ENCODE results near the gene TPH1.

TPH1 gene

DNA sequence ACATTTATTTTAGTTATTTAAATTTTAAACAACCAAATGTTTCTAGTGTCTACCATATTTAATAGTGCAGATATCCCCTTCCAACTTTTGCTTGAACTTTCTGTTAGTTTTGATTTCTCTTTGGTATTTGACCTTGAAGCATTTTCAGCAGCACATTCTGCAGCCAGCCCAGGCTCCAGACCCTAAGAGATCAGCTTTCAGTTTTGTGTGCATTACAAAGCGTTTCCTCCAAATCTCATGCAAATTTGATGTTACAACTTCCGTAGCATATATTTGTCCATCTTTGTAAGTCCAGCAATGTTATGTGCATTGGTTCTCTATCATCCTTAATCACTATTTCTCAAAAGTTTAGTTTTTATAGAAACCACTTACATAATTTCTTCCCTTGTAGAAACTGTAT is 18.6 kb downstream of the TPH1 start:
- no peaks in the 10 kb centered on the region for H3K9me3 ChIP-seq (ENCODE audit: insufficient read depth, low read length)
- no peaks in the 10 kb centered on the region for H4K20me1 ChIP-seq (ENCODE audit: insufficient read depth, low read length)
- no peaks in the 10 kb centered on the region for H3K27me3 ChIP-seq (ENCODE audit: low read depth, low read length)
- TF ChIP-seq, protein P1, sequence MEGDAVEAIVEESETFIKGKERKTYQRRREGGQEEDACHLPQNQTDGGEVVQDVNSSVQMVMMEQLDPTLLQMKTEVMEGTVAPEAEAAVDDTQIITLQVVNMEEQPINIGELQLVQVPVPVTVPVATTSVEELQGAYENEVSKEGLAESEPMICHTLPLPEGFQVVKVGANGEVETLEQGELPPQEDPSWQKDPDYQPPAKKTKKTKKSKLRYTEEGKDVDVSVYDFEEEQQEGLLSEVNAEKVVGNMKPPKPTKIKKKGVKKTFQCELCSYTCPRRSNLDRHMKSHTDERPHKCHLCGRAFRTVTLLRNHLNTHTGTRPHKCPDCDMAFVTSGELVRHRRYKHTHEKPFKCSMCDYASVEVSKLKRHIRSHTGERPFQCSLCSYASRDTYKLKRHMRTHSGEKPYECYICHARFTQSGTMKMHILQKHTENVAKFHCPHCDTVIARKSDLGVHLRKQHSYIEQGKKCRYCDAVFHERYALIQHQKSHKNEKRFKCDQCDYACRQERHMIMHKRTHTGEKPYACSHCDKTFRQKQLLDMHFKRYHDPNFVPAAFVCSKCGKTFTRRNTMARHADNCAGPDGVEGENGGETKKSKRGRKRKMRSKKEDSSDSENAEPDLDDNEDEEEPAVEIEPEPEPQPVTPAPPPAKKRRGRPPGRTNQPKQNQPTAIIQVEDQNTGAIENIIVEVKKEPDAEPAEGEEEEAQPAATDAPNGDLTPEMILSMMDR (IDR thresholded peaks at IDR 0.05; ENCODE audit: low read depth, low read length): no peak
- no peak for TF ChIP-seq EZH2phosphoT487 (IDR thresholded peaks at IDR 0.05; ENCODE audit: low read depth)
- H3K9ac ChIP-seq (ENCODE audit: low read length): no peak overlapping the region
- no peak overlapping the region for H3K27ac ChIP-seq (ENCODE audit: low read length)
- no peak overlapping the region for H3K4me3 ChIP-seq (ENCODE audit: low read length)
- H3K79me2 ChIP-seq (ENCODE audit: low read length): no peaks in the 10 kb centered on the region
- H3K4me1 ChIP-seq (ENCODE audit: low read length): no peaks in the 10 kb centered on the region
- H2AFZ ChIP-seq (ENCODE audit: low read depth, low read length): no peak overlapping the region
- no peak overlapping the region for H3K4me2 ChIP-seq (ENCODE audit: low read length)
- H3K36me3 ChIP-seq (replicated peaks; ENCODE audit: low read depth, low read length): no peaks in the 10 kb centered on the region

DNA sequence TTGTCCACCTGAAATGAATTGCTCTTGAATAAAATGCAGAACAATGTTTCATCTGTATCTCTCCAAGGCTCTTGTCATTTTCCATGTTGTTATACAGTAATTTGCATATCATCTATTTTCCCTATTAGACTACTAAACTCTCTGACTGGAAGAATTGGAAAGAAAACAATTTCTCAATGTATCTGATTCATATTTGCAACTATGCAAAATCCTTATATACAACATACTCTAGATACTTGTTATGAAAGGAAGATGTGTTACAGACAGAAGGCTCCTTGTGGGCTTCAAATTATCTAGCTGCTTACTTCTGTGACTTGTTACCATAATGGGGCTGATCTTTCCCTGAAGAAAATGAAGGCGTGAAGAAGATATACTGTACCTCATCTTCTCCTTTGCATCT is 23.6 kb downstream of the TPH1 start:
- Histone ChIP-seq H3K9me3 (ENCODE audit: insufficient read depth, low read length) (no peaks in the 10 kb centered on the region), H3K36me3 (replicated peaks; ENCODE audit: low read depth, low read length) (no peaks in the 10 kb centered on the region), H2AFZ (ENCODE audit: low read depth, low read length) (no peak overlapping the region), H3K27me3 (ENCODE audit: low read depth, low read length) (no peaks in the 10 kb centered on the region), H3K4me2 (ENCODE audit: low read length) (no peak overlapping the region), H3K4me3 (ENCODE audit: low read length) (no peak overlapping the region), H3K9ac (ENCODE audit: low read length) (no peak overlapping the region), H3K27ac (ENCODE audit: low read length) (no peak overlapping the region), H3K79me2 (ENCODE audit: low read length) (no peaks in the 10 kb centered on the region), H4K20me1 (ENCODE audit: insufficient read depth, low read length) (no peaks in the 10 kb centered on the region), H3K4me1 (ENCODE audit: low read length) (no peaks in the 10 kb centered on the region)
- no peak for TF ChIP-seq EZH2phosphoT487 (IDR thresholded peaks at IDR 0.05; ENCODE audit: low read depth)
- TF ChIP-seq, protein P1 (IDR thresholded peaks at IDR 0.05; ENCODE audit: low read depth, low read length): no peak

DNA sequence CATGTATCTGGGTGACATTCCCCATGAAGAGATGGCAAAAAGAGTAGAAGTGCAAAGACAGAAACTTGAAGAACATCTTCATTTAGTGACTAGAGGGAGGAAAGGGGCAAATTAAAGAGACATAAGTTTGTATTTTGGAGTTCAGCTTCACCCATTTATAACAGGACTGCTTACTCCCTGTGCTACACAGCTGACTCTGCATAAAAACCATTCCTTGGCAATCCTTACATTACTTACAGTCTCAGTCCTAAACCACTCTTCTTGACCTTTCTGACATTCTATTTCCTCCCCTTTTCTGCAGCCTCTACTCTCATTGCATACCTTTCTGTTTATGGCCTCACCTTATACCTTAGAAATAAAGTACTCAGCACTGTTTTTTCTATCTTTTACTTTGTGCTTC is 26.4 kb downstream of the TPH1 start:
- Histone ChIP-seq H3K4me3 (ENCODE audit: low read length) (no peak overlapping the region), H3K9me3 (ENCODE audit: insufficient read depth, low read length) (no peaks in the 10 kb centered on the region), H4K20me1 (ENCODE audit: insufficient read depth, low read length) (no peaks in the 10 kb centered on the region), H3K4me2 (ENCODE audit: low read length) (no peak overlapping the region), H3K27me3 (ENCODE audit: low read depth, low read length) (no peaks in the 10 kb centered on the region), H3K36me3 (replicated peaks; ENCODE audit: low read depth, low read length) (no peaks in the 10 kb centered on the region), H3K79me2 (ENCODE audit: low read length) (no peaks in the 10 kb centered on the region), H3K4me1 (ENCODE audit: low read length) (no peaks in the 10 kb centered on the region), H3K9ac (ENCODE audit: low read length) (no peak overlapping the region), H3K27ac (ENCODE audit: low read length) (no peak overlapping the region), H2AFZ (ENCODE audit: low read depth, low read length) (no peak overlapping the region)
- TF ChIP-seq EZH2phosphoT487 (IDR thresholded peaks at IDR 0.05; ENCODE audit: low read depth): no peak

DNA sequence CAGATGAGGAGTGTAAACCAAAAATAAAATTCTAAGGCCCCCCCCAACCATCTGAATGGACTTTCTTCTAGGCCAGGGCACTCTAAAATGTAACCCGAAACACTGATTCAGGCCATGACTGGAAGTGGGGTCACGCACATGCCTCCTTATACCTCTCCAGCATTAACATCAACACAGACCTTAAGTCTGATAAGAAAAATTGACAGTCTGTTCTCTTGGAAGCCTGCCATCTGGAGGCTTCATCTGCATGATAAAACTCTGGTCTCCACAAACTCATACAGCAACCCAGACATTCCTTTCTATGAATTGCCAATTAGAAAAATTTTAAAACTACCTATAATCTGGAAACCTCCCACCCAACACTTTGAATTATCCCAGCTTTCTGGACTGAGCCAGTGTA is 29.3 kb downstream of the TPH1 start:
- Histone ChIP-seq H4K20me1 (ENCODE audit: insufficient read depth, low read length) (no peaks in the 10 kb centered on the region), H3K27ac (ENCODE audit: low read length) (no peak overlapping the region), H3K4me1 (ENCODE audit: low read length) (peaks cover 12% of the 10 kb centered on the region)

More for the DNA sequence above, 29.3 kb downstream of the TPH1 start:
- TF ChIP-seq EZH2phosphoT487 (IDR thresholded peaks at IDR 0.05; ENCODE audit: low read depth): no peak
- TF ChIP-seq, protein P1 (IDR thresholded peaks at IDR 0.05; ENCODE audit: low read depth, low read length): no peak
- Histone ChIP-seq H2AFZ (ENCODE audit: low read depth, low read length) (no peak overlapping the region), H3K79me2 (ENCODE audit: low read length) (peaks cover 7% of the 10 kb centered on the region; the same call in 1 of the 2 replicates), H3K9ac (ENCODE audit: low read length) (no peak overlapping the region), H3K36me3 (replicated peaks; ENCODE audit: low read depth, low read length) (no peaks in the 10 kb centered on the region), H3K4me2 (ENCODE audit: low read length) (no peak overlapping the region), H3K4me3 (ENCODE audit: low read length) (no peak overlapping the region), H3K27me3 (ENCODE audit: low read depth, low read length) (no peaks in the 10 kb centered on the region), H3K9me3 (ENCODE audit: insufficient read depth, low read length) (no peaks in the 10 kb centered on the region)

All from OCI-LY3 (cell line).